ENCODE measurements around the gene LILRA6.
A peak's percentile ranks its signal among the peaks of the same experiment; 100 is the strongest.
"Not testable (repeated sequence)": the region's sequence is repeated elsewhere in the genome, so short reads cannot be mapped to it uniquely, and the experiment has no call there.

Gene LILRA6

GRCh38 chr19:54229146-54229545 is 13.4 kb downstream of the LILRA6 start:
- DNase-seq, result no peak

GRCh38 chr19:54224619-54225018 is 18.0 kb downstream of the LILRA6 start:
- DNase-seq, result not testable (repeated sequence)

- not testable (repeated sequence) for DNase-seq
These were observed 18.7 kb downstream of the LILRA6 start for GRCh38 chr19:54223937-54224281.

- not testable (repeated sequence) for DNase-seq
These were observed 19.2 kb downstream of the LILRA6 start for GRCh38 chr19:54223277-54223936.

GRCh38 chr19:54222474-54223276 is 19.9 kb downstream of the LILRA6 start, which contains the start of gene LILRB3:
Gene LILRB3 (minus strand): TSS chr19:54223007. CDS start chr19:54222976, 31 bp downstream.
- not testable (repeated sequence) for DNase-seq

GRCh38 chr19:54221947-54222346 is 20.6 kb downstream of the LILRA6 start:
- DNase-seq, result not testable (repeated sequence)

- not testable (repeated sequence) for DNase-seq
These were observed 22.9 kb downstream of the LILRA6 start for GRCh38 chr19:54219702-54220101.

GRCh38 chr19:54218960-54219661 is 23.5 kb downstream of the LILRA6 start:
- DNase-seq, result no peak

GRCh38 chr19:54218259-54218658 is 24.3 kb downstream of the LILRA6 start:
- no peak for DNase-seq

GRCh38 chr19:54217517-54218247 is 24.9 kb downstream of the LILRA6 start:
- not testable (repeated sequence) for DNase-seq

GRCh38 chr19:54216869-54217268 is 25.7 kb downstream of the LILRA6 start:
- DNase-seq, result no peak

GRCh38 chr19:54214734-54215133 is 27.9 kb downstream of the LILRA6 start:
- not testable (repeated sequence) for DNase-seq

GRCh38 chr19:54214217-54214616 is 28.4 kb downstream of the LILRA6 start:
- not testable (repeated sequence) for DNase-seq

GRCh38 chr19:54211235-54211634 is 31.4 kb downstream of the LILRA6 start:
- no peak for DNase-seq

GRCh38 chr19:54209811-54210494 is 32.6 kb downstream of the LILRA6 start:
- DNase-seq, result peak; percentile 56

GRCh38 chr19:54209058-54209810 is 33.4 kb downstream of the LILRA6 start:
- no peak for DNase-seq

GRCh38 chr19:54208784-54209057 is 33.9 kb downstream of the LILRA6 start:
- no peak for DNase-seq

- DNase-seq, result no peak
These were observed 34.4 kb downstream of the LILRA6 start for GRCh38 chr19:54207983-54208783.

GRCh38 chr19:54207676-54207982 is 35.0 kb downstream of the LILRA6 start:
- no peak for DNase-seq

- not testable (repeated sequence) for DNase-seq
These were observed 35.4 kb downstream of the LILRA6 start for GRCh38 chr19:54207193-54207592.

- DNase-seq, result no peak
These were observed 35.8 kb downstream of the LILRA6 start for GRCh38 chr19:54206831-54207177.
